Glutamatergic neuron (in vitro differentiated cells): ENCODE data around the gene RGN. TPM values are rescaled to one million over a fixed set of nuclear protein-coding genes. Genes with fewer than 3 reads are reported as not detected.

ENCODE experiments used
- DNase-seq: peaks from one replicate; pipeline ENCODE4 v3.0.0; 2022
- H3K27ac Mint-ChIP-seq: one replicate; pipeline ENCODE4 v1.8.0; 2020; ENCODE audit warnings: mild to moderate bottlenecking, mixed read lengths, inconsistent platforms; ENCODE audit not compliant: unreplicated experiment
- H3K27me3 Mint-ChIP-seq: one replicate; pipeline ENCODE4 v1.8.0; 2020; ENCODE audit warnings: mild to moderate bottlenecking, moderate library complexity, mixed read lengths, inconsistent platforms; ENCODE audit not compliant: unreplicated experiment
- H3K36me3 Mint-ChIP-seq: one replicate; pipeline ENCODE4 v1.8.0; 2020; ENCODE audit warnings: mild to moderate bottlenecking, mixed read lengths, inconsistent platforms; ENCODE audit not compliant: unreplicated experiment
- H3K4me1 Mint-ChIP-seq: one replicate; pipeline ENCODE4 v1.8.0; 2020; ENCODE audit warnings: mild to moderate bottlenecking, low read depth, mixed read lengths, inconsistent platforms; ENCODE audit not compliant: unreplicated experiment
- H3K4me3 Mint-ChIP-seq: one replicate; pipeline ENCODE4 v1.8.0; 2020; ENCODE audit warnings: mild to moderate bottlenecking, mixed read lengths, inconsistent platforms; ENCODE audit not compliant: unreplicated experiment
- H3K9me3 Mint-ChIP-seq: one replicate; pipeline ENCODE4 v1.8.0; 2020; ENCODE audit warnings: mild to moderate bottlenecking, moderate library complexity, mixed read lengths, inconsistent platforms; ENCODE audit not compliant: unreplicated experiment
- CTCF ChIP-seq: fragments of 200-600 bp; sonication (generic); IDR thresholded peaks from one replicate; pipeline ENCODE4 v1.5.0; 2021; ENCODE audit not compliant: partially characterized antibody, unreplicated experiment
- total RNA-seq: library from RNA; stranded (reverse); fragmentation: NEBNext Ultra II Directional; extraction: Animal tissue kit (Norgen Biotek cat#: 25700); gene quantifications from one replicate; pipeline ENCODE4 v1.2.1, GENCODE V29; 2021; ENCODE audit not compliant: unreplicated experiment

Gene RGN
- total RNA-seq, 1 donor from 2014 or later, result 2.7 TPM

DNA sequence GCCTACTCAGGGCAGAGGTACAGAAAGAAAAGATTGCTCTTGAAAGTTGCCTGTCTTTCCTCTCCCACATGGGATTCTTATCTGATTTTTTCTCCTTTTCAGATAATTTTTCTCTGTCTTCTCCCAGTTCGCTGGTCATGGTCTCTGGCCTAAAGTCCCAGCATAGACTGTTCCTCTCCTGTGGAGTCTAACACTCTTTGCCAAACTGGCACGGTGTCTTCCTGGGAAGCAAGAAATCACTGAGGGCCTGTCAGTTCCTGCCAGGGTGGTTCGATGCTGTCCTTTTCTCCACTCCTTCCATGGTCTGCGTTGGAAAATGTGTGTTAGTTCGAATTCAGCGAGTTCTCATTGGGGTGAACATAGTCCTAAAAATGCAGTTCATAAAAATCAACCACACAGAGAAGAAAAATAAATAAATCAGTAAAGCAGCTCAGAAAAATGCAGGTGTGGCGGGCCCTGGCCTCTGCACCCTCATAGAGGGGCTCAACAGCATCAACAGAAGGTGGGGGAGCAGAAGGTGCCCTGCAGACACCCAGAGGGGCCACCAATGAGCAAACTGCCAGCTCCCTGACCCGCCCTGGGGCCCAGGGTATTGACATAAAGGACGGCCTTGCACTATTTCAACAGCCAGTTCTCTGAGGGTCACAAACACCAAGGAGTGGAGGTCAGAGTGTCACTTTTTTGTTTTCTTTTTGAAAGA is 2.1 kb downstream of the RGN start:
- TF ChIP-seq CTCF, result no peak
- peaks cover 2% of the 10 kb centered on the region for H3K4me1 Mint-ChIP-seq
- no peaks in the 10 kb centered on the region for H3K36me3 Mint-ChIP-seq
- H3K9me3 Mint-ChIP-seq, result no peaks in the 10 kb centered on the region
- no peak overlapping the region for H3K4me3 Mint-ChIP-seq
- H3K27ac Mint-ChIP-seq, result no peak overlapping the region
- DNase-seq, result no peak
- H3K27me3 Mint-ChIP-seq, result no peaks in the 10 kb centered on the region

DNA sequence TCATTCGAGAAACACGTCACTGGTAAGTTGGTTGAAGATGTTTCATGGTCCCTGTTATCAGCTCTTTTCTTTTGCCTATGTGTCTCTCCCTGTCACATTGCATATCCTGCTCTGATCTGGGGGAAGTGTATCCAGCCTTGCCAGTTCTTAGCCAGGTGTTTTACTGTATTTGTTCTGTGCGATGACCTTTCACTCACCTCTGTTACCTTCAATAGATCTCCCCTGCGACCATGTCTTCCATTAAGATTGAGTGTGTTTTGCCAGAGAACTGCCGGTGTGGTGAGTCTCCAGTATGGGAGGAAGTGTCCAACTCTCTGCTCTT is 2.6 kb downstream of the RGN start:
- H3K36me3 Mint-ChIP-seq, result no peaks in the 10 kb centered on the region
- DNase-seq, result no peak
- H3K4me1 Mint-ChIP-seq, result peaks cover 2% of the 10 kb centered on the region
- no peaks in the 10 kb centered on the region for H3K27me3 Mint-ChIP-seq
- no peak for TF ChIP-seq CTCF
- H3K9me3 Mint-ChIP-seq, result no peaks in the 10 kb centered on the region
- no peak overlapping the region for H3K4me3 Mint-ChIP-seq
- H3K27ac Mint-ChIP-seq, result no peak overlapping the region

DNA sequence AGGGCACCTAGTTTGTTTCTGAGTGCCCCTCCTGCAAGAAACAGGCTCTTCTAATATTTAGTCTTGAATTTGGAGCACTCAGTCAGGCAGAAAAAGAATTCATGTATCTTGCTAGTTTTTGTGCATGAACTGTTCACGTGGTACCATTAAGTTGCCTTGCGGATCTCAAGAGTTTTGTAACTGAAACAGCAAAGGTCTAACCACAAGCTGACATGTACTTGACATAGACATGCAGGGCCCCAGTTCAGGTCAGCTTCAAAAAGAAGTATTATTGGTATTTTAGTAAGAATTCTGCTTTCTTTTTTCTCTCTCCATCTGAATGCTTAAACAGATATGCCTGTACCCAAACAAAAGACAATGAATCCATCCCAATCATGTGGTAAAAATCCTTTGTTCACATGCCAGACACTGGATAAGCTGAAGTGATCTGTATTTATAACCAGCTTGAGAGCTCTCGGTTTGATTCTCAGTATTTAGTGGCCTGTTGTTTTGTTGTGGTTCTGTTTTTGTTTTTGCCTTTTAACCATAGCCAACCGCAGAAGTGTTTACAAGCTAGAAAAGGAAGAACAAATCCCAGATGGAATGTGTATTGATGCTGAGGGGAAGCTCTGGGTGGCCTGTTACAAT is 13.0 kb downstream of the RGN start:
- Mint-ChIP-seq H3K36me3 (no peaks in the 10 kb centered on the region), H3K27ac (peak overlapping the region; percentile 59), H3K27me3 (peaks cover 1% of the 10 kb centered on the region), H3K9me3 (peaks cover 2% of the 10 kb centered on the region), H3K4me1 (peaks cover 3% of the 10 kb centered on the region), H3K4me3 (no peak overlapping the region)
- DNase-seq, result no peak
- no peak for TF ChIP-seq CTCF

- H3K4me3 Mint-ChIP-seq, result no peak overlapping the region
- DNase-seq, result no peak
- H3K4me1 Mint-ChIP-seq, result peaks cover 9% of the 10 kb centered on the region
- H3K27ac Mint-ChIP-seq, result no peak overlapping the region
- peaks cover 2% of the 10 kb centered on the region for H3K9me3 Mint-ChIP-seq
- H3K27me3 Mint-ChIP-seq, result peaks cover 1% of the 10 kb centered on the region
- H3K36me3 Mint-ChIP-seq, result no peaks in the 10 kb centered on the region
- peak; percentile 32 for TF ChIP-seq CTCF
Measured at GRCh38 chrX:47093248-47093647, 15.0 kb downstream of the RGN start.

GRCh38 chrX:47093860-47094259 is 15.6 kb downstream of the RGN start:
- Mint-ChIP-seq H3K4me1 (peaks cover 9% of the 10 kb centered on the region), H3K36me3 (no peaks in the 10 kb centered on the region), H3K4me3 (no peak overlapping the region), H3K27me3 (peaks cover 1% of the 10 kb centered on the region), H3K27ac (no peak overlapping the region), H3K9me3 (peaks cover 2% of the 10 kb centered on the region)
- TF ChIP-seq CTCF, result no peak
- DNase-seq, result no peak
